Measurements from ENCODE around the gene SRMS. TPM values are rescaled to one million over a fixed set of nuclear protein-coding genes. Genes with fewer than 3 reads are reported as not detected.

SRMS gene
- polyA plus RNA-seq, 1 experiment, result not detected

DNA sequence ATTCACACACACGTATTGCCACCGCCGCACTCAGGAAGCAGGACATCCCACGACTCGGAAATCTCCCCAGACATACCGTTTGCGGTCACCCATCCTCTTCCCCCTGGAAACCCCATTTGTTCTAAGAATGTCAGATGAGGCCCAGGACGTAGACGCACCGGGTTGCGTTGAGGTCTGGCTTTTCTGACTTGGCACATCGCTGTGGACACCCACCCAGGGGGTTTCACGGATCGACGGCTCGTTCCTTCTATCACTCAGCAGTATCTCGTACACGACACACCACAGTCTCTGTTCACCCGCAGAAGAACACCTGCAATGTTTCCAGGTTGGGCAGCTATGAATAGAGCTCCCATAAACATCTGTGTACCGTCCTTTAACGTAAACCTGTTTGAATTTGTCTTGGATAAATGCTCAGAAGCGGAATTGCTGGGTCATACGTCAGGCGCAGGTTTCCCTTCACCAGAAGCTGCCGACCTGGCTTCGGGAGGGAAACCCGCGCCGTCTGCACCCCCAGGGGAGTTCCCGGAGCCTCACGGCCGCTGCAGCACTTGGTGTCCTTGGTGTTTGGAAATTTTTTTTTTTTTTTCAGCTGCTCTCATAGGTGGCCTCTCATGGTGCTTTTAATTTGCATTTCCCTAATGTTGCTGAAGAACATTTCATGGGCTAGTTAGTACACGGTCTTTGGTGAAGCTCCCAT is 39.3 kb downstream of the SRMS start:
- Histone ChIP-seq H3K9me3 (ENCODE audit: control insufficient read depth, insufficient read depth, low read length) (peaks cover 21% of the 10 kb centered on the region), H3K27me3 (ENCODE audit: control insufficient read depth, insufficient read depth, low read length) (peaks cover 33% of the 10 kb centered on the region), H3K27ac (ENCODE audit: low read depth, low read length) (no peak overlapping the region), H3K4me3 (ENCODE audit: low read depth, low read length) (no peak overlapping the region)
- CTCF ChIA-PET, result interaction anchor here (2.0 kb wide), 1 partner anchor 12 kb away, joined by 11 read pairs; no protein-coding TSS in a partner anchor
- DNase-seq (ENCODE audit: low read depth, low spot score), result no peak
- POLR2A ChIA-PET, result no interaction called here
- TF ChIP-seq CTCF (IDR thresholded peaks at IDR 0.05; ENCODE audit: low read depth, low read length), result no peak

GRCh38 chr20:63507083-63507743 is 40.3 kb downstream of the SRMS start:
- Histone ChIP-seq H3K9me3 (ENCODE audit: control insufficient read depth, insufficient read depth, low read length) (peaks cover 21% of the 10 kb centered on the region), H3K27ac (ENCODE audit: low read depth, low read length) (no peak overlapping the region), H3K4me3 (ENCODE audit: low read depth, low read length) (no peak overlapping the region), H3K27me3 (ENCODE audit: control insufficient read depth, insufficient read depth, low read length) (peaks cover 35% of the 10 kb centered on the region)
- no peak for DNase-seq (ENCODE audit: low read depth, low spot score)
- ChIA-PET POLR2A (interaction anchor here (0.6 kb wide), 1 partner anchor 328 kb away, joined by 5 read pairs; no protein-coding TSS in a partner anchor), CTCF (interaction anchor here (2.0 kb wide), 1 partner anchor 11 kb away, joined by 11 read pairs; no protein-coding TSS in a partner anchor)
- no peak for TF ChIP-seq CTCF (IDR thresholded peaks at IDR 0.05; ENCODE audit: low read depth, low read length)

- POLR2A ChIA-PET, result no interaction called here
Observed at GRCh38 chr20:63505723-63506122, 41.8 kb downstream of the SRMS start.

GRCh38 chr20:63505281-63505680 is 42.3 kb downstream of the SRMS start:
- H3K4me3 ChIP-seq (ENCODE audit: low read depth, low read length), result no peak overlapping the region
- no peak for DNase-seq (ENCODE audit: low read depth, low spot score)
- CTCF ChIA-PET, result no interaction called here
- POLR2A ChIA-PET, result no interaction called here
- no peak for TF ChIP-seq CTCF (IDR thresholded peaks at IDR 0.05; ENCODE audit: low read depth, low read length)
- peaks cover 21% of the 10 kb centered on the region for H3K9me3 ChIP-seq (ENCODE audit: control insufficient read depth, insufficient read depth, low read length)
- no peak overlapping the region for H3K27ac ChIP-seq (ENCODE audit: low read depth, low read length)
- H3K27me3 ChIP-seq (ENCODE audit: control insufficient read depth, insufficient read depth, low read length), result peaks cover 40% of the 10 kb centered on the region

More at GRCh38 chr20:63505723-63506122, 41.8 kb downstream of the SRMS start:
- Histone ChIP-seq H3K27ac (ENCODE audit: low read depth, low read length) (no peak overlapping the region), H3K27me3 (ENCODE audit: control insufficient read depth, insufficient read depth, low read length) (peaks cover 39% of the 10 kb centered on the region), H3K9me3 (ENCODE audit: control insufficient read depth, insufficient read depth, low read length) (peaks cover 21% of the 10 kb centered on the region), H3K4me3 (ENCODE audit: low read depth, low read length) (no peak overlapping the region)
- no peak for DNase-seq (ENCODE audit: low read depth, low spot score)
- TF ChIP-seq CTCF (IDR thresholded peaks at IDR 0.05; ENCODE audit: low read depth, low read length), result no peak
- CTCF ChIA-PET, result no interaction called here

- no peak overlapping the region for H3K27ac ChIP-seq (ENCODE audit: low read depth, low read length)
- no peak overlapping the region for H3K4me3 ChIP-seq (ENCODE audit: low read depth, low read length)
- no peak for DNase-seq (ENCODE audit: low read depth, low spot score)
- H3K27me3 ChIP-seq (ENCODE audit: control insufficient read depth, insufficient read depth, low read length), result peaks cover 47% of the 10 kb centered on the region
- CTCF ChIA-PET, result no interaction called here
- POLR2A ChIA-PET, result no interaction called here
- no peak for TF ChIP-seq CTCF (IDR thresholded peaks at IDR 0.05; ENCODE audit: low read depth, low read length)
- H3K9me3 ChIP-seq (ENCODE audit: control insufficient read depth, insufficient read depth, low read length), result peaks cover 21% of the 10 kb centered on the region
Observed at GRCh38 chr20:63504642-63505041, 42.9 kb downstream of the SRMS start.

Data from AG04450 (cell line).